Stimulated activated CD4-positive, alpha-beta T cell treated with anti-CD3 and anti-CD28 coated beads, Interleukin-1b, Interleukin-23, amount 100 ng/mL, for 1 hour (primary cell): ENCODE data around the gene TEX29.

Experiments
- DNase-seq, 2 donors: peaks; one replicate each; pipeline ENCODE4 v3.0.0-alpha.2; 2020; ENCODE audit warnings: low read depth in 2 of 2

TEX29 gene

DNA sequence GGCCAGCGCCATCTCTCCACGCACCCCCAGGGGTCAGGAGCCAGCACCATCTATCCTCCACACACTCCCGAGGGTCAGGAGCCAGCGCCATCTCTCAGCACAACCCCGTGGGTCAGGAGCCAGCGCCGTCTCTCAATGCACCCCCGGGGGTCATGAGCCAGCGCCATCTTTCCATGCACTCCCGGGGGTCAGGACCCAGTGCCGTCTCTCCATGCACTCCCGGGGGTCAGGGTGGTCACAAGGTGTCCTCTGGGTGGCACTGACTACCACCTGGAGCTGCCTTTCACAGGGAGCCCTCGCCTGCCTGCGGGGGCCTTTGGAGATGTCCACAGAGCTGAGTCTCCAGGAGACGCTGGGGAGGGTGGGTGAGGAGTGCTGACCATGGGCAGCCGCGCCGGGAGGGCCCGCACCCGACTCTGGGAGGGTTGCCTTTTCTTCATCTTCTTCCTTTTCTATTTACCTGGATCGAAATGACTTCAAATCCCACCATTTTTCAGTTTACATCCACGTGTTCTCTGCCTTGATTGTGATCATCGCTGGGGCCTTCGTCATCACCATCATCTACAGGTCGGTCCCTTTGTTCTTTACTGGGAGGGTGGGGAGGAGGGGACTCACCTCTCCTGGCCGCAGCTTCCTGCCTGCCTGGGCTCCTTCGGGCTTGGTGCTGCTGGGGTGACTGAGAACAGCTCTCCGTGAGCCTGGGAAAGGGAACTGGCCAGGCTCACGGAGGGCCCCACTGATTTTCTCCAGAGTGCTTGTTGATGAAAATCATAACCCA, 19.1 kb downstream of the TEX29 start:
- no peak for DNase-seq

DNA sequence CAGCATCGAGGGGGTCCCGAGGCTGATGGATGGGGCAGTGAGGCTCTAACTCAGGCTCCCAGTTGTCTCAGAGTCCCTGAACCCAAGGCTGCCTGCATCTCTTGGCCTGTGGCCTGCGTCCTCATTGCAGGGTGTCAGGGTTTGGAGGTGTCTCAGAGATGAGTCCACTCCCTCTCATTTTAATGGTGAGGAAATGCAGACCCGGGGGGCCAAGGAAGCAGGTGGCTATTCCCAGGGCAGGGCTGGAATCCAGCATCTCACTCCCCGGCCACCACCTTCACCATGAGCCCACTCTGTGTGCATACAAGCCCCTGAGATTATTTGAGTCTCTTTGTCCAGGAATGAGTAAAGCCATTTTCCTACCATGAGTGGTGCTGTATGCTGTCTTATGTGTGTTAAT, 21.4 kb downstream of the TEX29 start:
- no peak for DNase-seq

DNA sequence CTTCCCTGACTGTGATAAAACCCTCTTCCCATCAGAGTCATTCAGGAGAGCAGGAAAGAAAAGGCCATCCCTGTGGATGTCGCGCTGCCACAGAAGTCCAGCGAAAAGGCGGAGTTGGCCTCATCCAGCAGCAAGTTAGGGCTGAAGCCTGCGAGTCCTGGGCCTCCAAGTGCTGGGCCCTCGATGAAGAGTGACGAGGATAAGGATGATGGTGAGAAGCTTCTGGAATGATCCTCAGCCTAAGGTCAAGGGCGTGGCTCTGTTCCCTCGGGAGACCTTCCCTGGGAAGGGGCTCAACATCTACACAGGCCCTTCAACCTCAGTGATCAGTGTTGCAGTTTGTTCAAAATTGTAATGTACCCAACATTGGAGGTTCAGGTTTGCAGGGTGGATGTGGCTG, 22.3 kb downstream of the TEX29 start:
- DNase-seq: no peak

DNA sequence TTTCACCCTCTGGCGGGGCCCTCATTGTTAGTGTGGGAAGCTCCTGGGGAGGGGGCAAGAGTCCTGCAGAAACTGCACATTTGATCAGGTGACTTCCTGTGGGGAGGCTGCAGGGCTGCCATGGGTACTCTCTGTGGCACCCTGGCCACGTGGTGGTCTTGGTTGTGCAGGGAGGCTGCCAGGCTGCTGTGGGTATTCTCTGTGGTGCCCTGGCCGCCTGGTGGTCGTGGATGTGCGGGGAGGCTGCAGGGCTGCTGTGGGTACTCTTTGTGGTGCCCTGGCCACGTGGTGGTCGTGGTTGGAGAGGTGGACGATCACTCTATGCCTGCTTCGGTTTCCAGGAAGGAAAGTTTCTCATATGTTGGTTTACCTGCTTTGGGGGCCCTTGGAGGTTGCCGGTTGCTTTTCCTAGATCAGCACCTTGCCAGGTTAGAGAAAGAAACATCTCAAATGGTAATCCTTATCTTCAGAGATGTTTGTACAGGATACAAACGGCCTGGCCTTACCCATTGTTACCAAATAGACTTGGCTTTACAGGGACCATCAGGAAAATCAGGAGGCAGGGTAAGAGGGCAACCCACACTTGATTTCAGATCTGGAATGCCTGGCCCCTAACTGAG, 22.9 kb downstream of the TEX29 start:
- no peak for DNase-seq

DNA sequence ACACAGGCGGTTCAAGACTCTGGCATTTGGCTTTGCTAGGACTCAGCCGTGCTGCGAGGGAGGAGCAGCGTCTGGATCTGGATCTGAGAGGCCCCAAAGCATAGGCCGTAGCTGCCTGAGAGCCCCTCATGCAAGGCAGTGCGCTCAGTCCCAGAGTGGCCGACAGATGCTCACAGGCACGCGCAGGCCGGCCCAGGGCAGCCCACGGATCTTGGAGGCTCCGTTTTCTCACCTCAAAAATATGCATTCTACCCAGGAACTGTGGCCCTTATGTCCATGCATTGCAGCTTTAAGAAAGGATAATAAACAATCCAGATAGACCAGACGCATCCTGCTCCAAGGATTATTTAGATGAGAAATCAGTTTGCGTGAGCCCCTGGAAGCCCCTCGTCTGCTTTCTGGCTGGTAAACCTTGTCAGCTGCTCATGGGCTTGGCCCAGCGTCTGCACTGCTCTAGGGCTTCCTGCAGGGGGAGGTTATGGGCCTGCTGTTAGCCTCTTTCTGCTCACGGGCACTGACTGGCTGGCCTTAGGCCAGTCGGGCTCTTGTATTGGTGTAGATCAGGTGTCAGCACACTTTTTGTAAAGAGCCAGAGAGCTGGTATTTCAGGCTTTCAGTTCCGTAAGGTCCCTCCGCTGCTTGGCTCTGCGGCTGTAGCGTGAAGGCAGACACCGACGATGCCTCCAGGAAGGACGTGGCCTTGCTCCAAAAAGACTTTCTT, 24.2 kb downstream of the TEX29 start:
- no peak for DNase-seq

DNA sequence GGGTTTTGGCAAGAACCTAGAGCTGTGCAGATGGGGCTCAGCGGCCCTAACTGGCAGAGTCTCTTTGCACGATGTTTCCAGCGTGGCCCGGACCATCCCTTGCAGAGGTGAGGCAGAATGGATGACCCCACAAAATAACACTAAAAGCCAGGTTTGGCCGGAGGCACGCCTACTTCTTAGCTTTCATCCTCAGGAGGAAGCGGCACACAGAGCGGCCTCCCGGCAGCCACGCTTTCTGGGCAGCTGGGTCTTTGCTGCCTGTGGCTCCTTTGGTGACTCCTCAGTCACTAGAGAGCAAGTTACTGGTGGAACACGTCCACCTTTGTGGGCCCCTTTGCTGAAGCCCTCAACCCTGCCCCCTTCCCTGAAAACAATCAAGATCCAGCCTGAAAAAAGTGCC, 25.2 kb downstream of the TEX29 start:
- no peak for DNase-seq

DNA sequence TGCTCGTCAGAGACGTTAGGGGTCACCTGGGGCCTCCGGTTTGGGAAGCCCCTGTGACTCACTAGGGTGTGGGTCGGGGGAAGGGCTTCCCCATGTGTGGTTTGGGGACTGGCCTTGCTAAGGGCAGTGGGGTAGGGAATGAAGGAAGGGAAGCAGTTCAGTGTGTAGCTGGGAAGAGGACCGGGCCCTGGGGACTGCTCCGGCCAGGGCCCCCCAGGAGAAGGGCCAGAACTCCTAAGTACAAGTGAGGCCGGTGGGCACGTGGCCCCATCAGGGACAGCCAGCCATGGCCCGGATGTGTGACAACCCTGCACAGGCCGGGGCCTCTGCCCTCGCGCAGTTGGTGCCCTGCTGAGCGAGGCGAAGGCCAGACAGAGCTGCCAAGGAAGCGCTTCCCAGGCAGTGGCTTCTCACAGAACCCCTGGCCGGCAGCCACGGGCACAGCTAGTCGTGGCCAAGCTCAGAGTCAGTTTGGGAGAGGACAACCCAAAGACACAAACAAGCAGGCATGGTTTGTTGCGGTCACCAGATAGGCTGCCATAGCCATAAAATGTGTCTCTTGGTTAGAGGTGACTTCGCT, 25.7 kb downstream of the TEX29 start:
- DNase-seq: no peak

DNA sequence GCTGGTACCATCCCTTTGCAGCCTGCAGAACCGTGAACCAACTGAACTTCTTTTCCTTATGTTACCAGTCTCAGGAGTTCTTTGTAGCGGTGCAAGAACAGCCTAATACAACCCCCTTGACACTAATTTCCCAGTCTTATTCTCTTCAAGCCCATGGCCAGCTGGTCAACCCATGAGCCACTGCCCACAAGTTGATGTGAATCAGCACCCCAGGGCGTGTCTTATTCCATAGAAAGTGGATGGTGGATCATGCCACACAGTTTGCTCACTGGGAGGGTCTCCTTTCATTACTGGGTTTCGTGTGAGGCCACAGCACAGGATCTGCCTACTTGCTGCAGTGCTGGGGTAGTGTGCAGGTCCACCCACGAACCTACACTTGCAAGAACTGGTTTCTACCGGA, 27.0 kb downstream of the TEX29 start:
- DNase-seq: no peak

DNA sequence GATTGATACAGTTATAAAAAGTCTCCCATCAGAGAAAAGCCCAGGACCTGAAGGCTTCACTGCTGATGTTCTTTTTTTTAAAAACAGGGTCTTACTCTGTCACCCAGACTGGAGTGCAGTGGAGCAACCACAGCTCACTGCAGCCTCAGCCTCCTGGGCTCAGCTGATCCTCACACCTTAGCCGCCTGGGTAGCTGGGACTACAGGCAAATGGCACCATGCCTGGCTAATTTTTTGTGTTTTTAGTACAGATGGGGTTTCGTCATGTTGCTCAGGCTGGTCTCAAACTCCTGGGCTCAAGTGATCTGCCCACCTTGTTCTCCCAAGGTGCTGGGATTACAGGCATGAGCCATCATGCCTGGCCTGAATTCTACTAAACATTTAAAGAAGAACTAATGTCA, 33.1 kb downstream of the TEX29 start:
- DNase-seq: no peak

DNA sequence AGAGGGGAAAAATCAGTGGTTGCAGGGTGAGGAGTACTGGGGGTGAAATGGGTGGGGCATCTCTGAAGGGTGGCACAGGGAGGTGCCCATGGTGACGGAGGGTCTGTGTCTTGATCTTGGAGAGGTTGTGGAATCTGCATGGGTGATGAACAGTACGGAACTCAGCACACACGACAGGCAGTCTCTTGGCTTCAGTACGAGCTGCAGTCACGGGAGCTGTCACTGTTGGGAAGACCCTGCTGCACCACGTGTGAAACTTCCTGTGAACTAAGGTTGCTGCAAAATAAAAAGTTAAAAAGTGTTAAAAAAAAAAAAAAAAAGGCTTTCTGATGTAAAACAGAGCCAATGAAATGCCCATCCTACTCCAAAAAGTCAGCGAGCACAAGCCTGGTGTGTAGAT, 34.3 kb downstream of the TEX29 start:
- DNase-seq: no peak

DNA sequence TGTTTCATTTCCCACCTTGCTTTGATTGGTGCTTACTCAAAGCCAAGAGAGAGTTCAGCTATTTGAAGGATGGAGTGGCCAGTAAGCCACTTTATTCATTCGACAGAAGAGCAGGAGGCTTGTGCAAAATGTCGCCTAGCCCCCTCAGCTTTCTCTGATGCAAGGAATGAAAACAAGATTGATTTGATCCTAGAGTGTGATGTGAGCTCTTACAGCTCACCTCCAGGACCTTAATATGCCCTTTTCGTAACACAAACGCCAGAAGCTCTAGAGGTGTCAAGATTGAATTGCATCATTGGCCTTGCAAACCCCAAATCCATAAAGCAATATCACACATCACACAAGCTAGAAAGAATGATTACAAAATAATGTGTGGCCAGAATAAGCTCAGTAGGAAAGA, 36.4 kb downstream of the TEX29 start:
- no peak for DNase-seq

DNA sequence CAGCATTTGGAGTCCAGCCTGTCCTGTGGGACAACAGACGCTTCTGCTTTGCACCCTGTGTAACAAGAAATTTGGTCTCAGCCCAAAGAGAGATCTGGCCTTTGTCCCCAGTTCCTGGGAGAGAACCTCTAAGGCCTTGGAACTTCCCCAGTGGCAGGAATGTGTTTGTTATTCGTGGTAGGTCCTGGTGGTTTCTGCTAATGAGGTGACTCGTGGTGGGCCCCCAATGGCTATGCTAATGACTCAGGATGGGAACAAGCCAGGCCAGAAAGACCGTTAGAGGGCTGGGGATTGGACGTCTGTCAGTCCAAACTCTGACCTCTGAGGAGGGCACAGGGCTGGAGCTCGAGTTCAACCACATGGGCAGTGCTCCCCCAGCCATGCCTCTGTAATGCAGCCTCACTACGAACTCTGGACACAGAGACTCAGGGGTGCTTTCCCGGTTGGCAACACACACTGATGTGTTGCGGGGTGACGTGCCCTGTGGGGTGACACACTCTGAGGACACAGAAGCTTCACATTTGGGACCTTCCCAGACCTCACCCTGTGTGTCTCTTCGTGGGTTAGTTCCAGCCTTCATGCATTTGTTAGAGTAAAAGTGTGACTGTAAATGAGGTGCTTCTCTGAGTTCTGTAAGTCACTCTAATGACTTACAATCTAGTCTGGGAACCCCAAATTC, 38.9 kb downstream of the TEX29 start:
- no peak for DNase-seq

DNA sequence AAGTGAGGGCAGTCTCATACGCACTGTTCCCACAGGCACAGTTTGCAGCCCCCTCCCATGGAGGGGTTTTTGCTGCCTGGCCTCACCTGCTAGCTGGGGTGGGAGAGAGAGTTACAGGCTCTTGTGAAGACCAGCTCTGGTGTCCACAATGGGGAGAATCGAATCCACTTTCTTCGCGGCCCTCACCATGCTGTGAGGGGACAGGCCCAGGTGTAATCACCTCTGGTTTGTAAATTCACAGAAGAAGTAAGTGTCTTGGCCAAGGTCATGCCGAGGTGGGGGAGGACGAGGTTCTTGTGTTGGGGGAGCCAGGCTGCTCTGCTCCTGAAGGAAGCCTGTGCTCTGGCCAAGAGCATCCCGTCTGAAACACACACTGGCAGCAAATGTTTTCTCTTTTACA, 39.5 kb downstream of the TEX29 start:
- DNase-seq: no peak

DNA sequence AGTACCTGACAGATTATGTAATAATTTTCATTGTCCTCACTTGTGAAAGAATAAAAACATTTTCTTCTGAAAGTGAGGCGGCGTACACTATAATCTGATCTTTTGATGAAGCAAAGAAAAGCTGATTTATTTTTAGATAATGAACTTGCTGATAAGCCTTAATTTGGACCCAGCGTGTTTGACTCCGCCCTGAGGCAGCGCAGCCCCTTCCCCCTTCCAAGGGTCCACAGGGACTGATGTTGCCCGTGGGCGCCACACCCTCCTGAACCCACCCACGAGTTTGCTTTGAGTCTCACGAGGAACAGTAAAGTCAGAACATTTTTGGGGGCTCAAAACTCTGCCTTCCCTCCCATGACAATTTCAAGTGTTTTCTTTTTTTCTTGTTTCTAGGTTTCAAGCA, 40.0 kb downstream of the TEX29 start:
- DNase-seq: no peak

DNA sequence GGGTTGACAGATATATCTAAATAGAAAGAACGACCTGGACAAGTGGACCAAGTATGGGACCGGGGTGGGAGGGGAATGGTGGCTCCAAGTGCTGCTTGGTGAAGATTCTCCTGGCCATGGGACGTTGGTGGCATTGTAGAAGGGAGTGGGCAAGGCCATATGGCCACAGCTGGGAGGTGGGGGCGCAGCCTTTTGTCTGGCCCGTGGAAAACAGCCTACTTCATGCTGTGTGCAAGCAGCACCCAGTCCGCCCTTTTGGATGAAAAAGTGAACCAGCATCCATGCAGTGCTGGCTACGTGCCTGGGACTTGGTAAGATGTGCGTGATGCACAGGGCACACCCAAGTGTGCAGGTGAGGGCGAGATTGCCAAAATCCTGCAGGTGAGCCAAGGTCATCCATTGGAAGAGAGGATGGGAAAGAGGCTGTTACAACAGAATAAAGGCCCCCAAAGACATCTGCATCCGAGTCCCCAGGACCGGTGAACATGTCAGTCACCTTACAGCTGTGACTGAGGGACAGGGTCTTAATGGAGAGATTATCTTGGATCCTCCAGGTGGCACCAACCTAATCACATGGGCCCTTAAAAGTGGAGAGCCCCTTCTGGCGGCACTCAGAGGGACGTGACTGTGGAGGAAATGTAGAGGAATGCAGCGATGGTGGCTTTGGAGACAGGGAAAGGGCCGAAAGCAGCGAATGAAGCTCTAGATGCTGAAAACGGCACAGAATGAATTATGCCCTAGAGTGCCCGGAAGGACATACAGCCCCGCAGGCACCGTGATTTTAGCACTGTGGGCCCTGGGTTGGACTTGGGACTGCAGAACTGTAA, 40.8 kb downstream of the TEX29 start:
- DNase-seq: no peak

DNA sequence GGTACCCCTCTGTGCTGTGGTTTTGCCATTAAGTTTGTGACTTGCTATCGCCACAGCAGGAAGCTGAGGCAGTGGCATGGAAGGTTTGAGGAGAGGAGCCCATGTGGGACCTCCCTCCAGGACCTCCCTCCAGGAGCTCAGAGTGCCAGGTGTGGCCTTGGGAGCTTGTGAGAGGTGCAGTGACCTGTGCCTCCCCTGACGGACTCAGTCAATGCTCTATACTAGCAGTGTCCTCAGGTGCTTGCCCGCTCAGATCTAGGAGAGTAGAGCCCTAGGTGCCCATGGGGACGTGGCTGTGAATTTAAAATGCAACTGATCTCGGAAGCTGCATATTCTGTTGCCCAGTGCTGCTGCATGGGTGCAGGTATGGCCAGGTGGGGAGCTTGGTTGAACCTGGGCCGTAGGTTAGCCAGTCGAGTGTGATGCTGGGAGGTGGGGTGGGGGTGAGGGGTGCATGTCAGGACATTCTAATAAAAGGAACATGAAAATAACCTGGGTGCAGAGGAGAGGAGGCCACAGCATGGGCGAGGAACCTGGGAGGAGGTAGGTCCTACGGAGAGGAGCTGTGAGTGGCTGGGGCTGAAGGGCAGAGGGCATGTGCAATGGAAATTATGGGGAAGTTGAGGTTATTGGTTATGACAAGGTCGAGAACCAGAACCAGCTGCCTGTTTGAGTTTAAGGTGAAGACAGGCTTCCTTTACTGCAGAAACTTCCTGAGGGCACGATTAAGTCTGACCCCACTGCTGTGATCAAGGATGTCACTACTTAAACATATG, 41.6 kb downstream of the TEX29 start:
- no peak for DNase-seq

DNA sequence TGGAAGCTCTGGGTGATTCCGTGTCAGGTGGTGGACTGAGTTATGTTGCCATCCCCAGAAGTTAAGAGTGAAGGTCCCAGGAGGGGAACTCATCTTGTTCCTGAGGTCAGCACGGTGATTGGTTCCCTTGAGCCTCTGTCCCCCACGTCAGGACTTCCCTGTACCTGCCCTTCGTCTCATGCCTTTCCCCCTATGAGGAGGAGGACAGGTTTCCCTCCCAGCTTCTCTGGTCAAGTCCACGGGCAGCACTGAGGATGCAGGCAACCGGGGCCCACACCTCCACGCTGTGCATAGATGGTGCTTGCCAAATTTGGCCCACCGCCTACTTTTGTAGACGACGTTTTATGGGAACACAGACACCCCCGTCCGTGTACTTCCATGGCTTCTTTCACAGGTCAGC, 42.7 kb downstream of the TEX29 start:
- DNase-seq: no peak

DNA sequence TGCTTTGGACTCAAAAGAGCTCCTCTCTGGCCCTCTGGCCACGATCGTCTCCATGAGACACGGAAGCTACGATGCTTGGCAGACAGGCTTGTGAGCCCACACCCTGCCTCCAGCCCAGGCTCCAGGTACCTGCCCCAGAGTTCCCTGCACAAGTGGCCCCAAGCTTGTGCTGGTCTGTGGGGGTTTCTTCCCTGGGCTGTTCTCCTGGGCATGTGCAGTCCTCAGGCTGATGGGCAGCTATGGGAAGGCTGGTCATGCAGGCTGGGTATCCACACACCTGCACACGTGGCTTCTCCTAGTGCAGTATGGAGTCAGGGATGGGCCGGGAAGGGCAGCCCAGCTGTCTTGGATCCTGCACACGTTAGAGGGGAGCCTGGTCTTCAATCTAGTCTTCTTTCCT, 43.1 kb downstream of the TEX29 start:
- DNase-seq: no peak

DNA sequence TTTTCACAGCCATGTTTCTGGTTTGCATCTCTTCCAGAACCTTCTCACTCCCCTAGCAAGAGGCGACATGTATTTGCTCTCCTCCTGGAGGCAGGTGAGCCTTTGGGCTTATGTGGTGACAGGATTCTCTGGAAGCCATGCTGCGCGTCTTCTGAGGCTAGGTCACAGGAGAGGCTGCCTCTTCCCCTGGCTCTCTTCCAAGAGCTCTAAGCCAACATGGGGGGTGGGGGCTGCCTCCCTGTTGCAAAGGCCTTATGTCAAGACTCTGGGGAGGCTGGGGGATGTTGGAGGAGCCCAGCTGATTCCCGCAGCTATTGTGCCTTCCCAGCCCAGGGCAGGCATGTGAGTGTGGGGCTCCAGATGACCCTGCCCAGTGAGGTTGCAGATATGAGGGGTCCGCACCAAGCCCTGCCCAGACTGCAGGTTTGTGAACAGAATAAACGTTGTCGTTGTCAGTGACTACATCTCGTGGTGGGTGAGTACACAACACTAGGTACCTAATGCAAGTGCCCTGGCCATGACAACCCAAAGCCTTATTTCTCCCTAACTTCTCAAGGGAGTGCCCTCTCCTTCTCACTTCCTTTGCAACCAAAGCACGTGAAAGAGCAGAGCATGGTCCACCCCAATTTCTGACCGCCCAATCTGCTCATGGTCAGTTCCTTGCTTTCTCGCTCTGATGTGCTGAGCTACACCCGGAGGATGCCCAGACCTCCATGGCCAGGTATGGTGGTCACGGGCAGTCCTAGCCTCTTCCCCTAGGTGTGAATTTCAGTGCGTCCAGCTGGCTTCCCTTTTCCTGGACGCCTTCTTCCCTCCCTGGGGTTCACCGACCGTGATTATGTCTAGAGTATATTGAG, 44.9 kb downstream of the TEX29 start:
- DNase-seq: no peak

DNA sequence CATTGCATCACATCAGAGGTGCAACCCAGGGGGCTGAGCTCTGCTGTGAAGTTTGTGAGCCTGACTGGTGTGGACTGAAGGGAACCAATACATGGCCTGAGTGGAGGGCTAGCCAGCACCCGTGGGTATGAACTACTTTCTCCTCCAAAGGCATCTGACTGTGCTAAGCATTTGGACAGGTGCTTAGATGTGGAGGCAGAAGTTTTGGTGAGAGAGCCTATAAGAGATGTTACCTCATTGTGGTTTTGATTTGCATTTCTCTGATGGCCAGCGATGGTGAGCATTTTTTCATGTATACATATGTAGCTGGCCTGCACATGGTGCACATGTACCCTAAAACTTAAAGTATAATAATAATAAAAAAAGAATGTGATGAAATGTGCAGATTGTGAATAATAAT, 46.9 kb downstream of the TEX29 start:
- DNase-seq: no peak
